ENCODE results near the gene NBDY.
"Not testable (repeated sequence)": the region's sequence is repeated elsewhere in the genome, so short reads cannot be mapped to it uniquely, and the experiment has no call there.

Gene NBDY, protein sequence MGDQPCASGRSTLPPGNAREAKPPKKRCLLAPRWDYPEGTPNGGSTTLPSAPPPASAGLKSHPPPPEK

GRCh38 chrX:56729152-56729850 is at the start of gene NBDY:
TSS of gene NBDY (plus strand) at chrX:56729243. CDS start at chrX:56729354, 111 bp downstream.
- DNase-seq (ENCODE audit: low spot score), result no peak
- in situ Hi-C loops (cut with MboI; ENCODE audit: low sequenced_read_pairs, unreplicated experiment), result no loop called here
- TF ChIP-seq, protein P1, sequence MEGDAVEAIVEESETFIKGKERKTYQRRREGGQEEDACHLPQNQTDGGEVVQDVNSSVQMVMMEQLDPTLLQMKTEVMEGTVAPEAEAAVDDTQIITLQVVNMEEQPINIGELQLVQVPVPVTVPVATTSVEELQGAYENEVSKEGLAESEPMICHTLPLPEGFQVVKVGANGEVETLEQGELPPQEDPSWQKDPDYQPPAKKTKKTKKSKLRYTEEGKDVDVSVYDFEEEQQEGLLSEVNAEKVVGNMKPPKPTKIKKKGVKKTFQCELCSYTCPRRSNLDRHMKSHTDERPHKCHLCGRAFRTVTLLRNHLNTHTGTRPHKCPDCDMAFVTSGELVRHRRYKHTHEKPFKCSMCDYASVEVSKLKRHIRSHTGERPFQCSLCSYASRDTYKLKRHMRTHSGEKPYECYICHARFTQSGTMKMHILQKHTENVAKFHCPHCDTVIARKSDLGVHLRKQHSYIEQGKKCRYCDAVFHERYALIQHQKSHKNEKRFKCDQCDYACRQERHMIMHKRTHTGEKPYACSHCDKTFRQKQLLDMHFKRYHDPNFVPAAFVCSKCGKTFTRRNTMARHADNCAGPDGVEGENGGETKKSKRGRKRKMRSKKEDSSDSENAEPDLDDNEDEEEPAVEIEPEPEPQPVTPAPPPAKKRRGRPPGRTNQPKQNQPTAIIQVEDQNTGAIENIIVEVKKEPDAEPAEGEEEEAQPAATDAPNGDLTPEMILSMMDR (IDR thresholded peaks at IDR 0.05; ENCODE audit: borderline replicate concordance, control extremely low read depth, extremely low read depth, insufficient read depth, missing control alignments), result no peak

DNA sequence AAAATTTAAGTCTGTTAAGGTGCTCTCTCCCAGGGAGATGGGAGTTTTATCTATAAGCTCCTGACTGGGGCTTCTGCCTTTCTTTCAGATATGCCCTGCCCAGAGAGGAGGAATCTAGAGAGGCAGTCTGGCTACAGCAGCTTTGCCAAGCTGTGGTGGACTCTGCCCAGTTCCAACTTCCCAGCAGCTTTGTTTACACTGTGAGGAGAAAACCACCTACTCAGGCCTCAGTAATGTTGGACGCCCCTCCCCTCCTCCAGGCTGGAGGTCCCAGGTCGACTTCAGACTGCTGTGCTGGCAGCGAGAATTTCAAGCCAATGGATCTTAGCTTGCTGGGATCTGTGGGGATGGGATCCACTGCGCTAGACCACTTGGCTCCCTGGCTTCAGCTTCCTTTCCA is 24.5 kb upstream of the NBDY start:
- in situ Hi-C loops (cut with MboI; ENCODE audit: low sequenced_read_pairs, unreplicated experiment), result loop anchor here (25.0 kb wide), 2 partner anchors 192 to 417 kb away; no protein-coding TSS in a partner anchor
- DNase-seq (ENCODE audit: low spot score), result not testable (repeated sequence)

- in situ Hi-C loops (cut with MboI; ENCODE audit: low sequenced_read_pairs, unreplicated experiment), result no loop called here
- DNase-seq (ENCODE audit: low spot score), result peak; percentile 25
- TF ChIP-seq, protein P1 (IDR thresholded peaks at IDR 0.05; ENCODE audit: borderline replicate concordance, control extremely low read depth, extremely low read depth, insufficient read depth, missing control alignments), result peak; percentile 51
Observed at GRCh38 chrX:56726605-56727004, 2.4 kb upstream of the NBDY start.

GRCh38 chrX:56727531-56727930 is 1.5 kb upstream of the NBDY start:
- DNase-seq (ENCODE audit: low spot score), result no peak
- TF ChIP-seq, protein P1 (IDR thresholded peaks at IDR 0.05; ENCODE audit: borderline replicate concordance, control extremely low read depth, extremely low read depth, insufficient read depth, missing control alignments), result no peak
- in situ Hi-C loops (cut with MboI; ENCODE audit: low sequenced_read_pairs, unreplicated experiment), result no loop called here

DNA sequence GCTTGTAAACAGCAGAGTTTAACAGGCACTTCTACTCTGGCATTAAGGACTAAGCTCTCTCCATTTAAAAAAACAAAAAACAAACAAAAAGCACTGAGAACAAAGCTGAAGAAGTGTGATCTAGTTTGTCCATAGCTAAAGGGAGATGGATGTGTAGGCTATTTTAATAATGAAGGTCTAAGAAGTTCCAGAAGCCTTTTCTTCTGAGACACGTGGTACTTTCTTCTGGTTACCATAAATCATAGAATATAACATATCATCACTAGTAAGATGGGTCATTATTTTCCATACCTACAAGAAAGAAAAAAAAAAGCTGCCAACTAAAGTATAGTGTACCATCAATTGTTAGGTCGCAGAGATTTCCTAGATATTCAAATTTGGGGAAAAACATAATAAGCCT is 722 bp upstream of the NBDY start:
- no peak for DNase-seq (ENCODE audit: low spot score)
- TF ChIP-seq, protein P1 (IDR thresholded peaks at IDR 0.05; ENCODE audit: borderline replicate concordance, control extremely low read depth, extremely low read depth, insufficient read depth, missing control alignments), result no peak
- in situ Hi-C loops (cut with MboI; ENCODE audit: low sequenced_read_pairs, unreplicated experiment), result no loop called here

- in situ Hi-C loops (cut with MboI; ENCODE audit: low sequenced_read_pairs, unreplicated experiment), result no loop called here
- no peak for DNase-seq (ENCODE audit: low spot score)
- TF ChIP-seq, protein P1 (IDR thresholded peaks at IDR 0.05; ENCODE audit: borderline replicate concordance, control extremely low read depth, extremely low read depth, insufficient read depth, missing control alignments), result no peak
Observed at GRCh38 chrX:56728752-56729151, 291 bp upstream of the NBDY start.

GRCh38 chrX:56733459-56734046 is 4.5 kb downstream of the NBDY start:
- DNase-seq (ENCODE audit: low spot score), result peak; percentile 23
- TF ChIP-seq, protein P1 (IDR thresholded peaks at IDR 0.05; ENCODE audit: borderline replicate concordance, control extremely low read depth, extremely low read depth, insufficient read depth, missing control alignments), result peak; percentile 60
- in situ Hi-C loops (cut with MboI; ENCODE audit: low sequenced_read_pairs, unreplicated experiment), result no loop called here
